CD4-positive, alpha-beta T cell (primary cell): ENCODE data around the gene MARCO. TPM values are rescaled to one million over a fixed set of nuclear protein-coding genes. Genes with fewer than 3 reads are reported as not detected.

Experiments used
- ATAC-seq: fragments of 200-7000 bp; cut with Tn5 transposase; one replicate; pipeline ENCODE4 v1.10.0; 2022; ENCODE audit warnings: mild to moderate bottlenecking; ENCODE audit not compliant: poor library complexity
- CTCF ChIA-PET: fragments of 350-600 bp; sonication (Branson Sonifier 250); formaldehyde crosslinking; loops from one replicate; lab custom pipeline; 2021; ENCODE audit warnings: antibody characterized with exemption, inconsistent platforms; lab: Charles Lee
- POLR2A ChIA-PET: fragments of 350-600 bp; sonication (Branson Sonifier 250); formaldehyde crosslinking; loops from one replicate; lab custom pipeline; 2021; ENCODE audit warnings: antibody characterized with exemption, inconsistent platforms; lab: Charles Lee
- DNase-seq, 14 experiments: peaks; one replicate each; pipeline ENCODE4 v3.0.0-alpha.2; 2013 to 2020; ENCODE audit warnings: mixed read lengths in 2 of 14
- H3K27ac ChIP-seq, 2 donors: one replicate each; pipeline versions ENCODE4 v1.5.1 to v1.7.0; 2013; ENCODE audit warnings: low read length in 2 of 2, low read depth in 1 of 2, mild to moderate bottlenecking in 1 of 2
- H3K27me3 ChIP-seq, 2 experiments: 1 replicate in 1 of 2; 2 replicates in 1 of 2; pipeline versions ENCODE4 v1.6.1 to v1.7.0; 2013; ENCODE audit warnings: low read length in 2 of 2, control low read depth in 1 of 2, mild to moderate bottlenecking in 1 of 2, moderate library complexity in 1 of 2; ENCODE audit not compliant: insufficient read depth in 2 of 2, control insufficient read depth in 1 of 2
- H3K36me3 ChIP-seq: one replicate; pipeline ENCODE4 v1.6.1; 2013; ENCODE audit warnings: low read length, control low read depth; ENCODE audit not compliant: insufficient read depth
- H3K4me1 ChIP-seq: one replicate; pipeline ENCODE4 v1.6.1; 2013; ENCODE audit warnings: low read length, control low read depth; ENCODE audit not compliant: insufficient read depth
- H3K4me3 ChIP-seq: one replicate; pipeline ENCODE4 v1.5.1; 2013; ENCODE audit warnings: mild to moderate bottlenecking, low read length, moderate library complexity
- H3K9me3 ChIP-seq, 2 experiments: 1 replicate in 1 of 2; 2 replicates in 1 of 2; pipeline versions ENCODE4 v1.6.1 to v1.7.0; 2013; ENCODE audit warnings: low read length in 2 of 2, mild to moderate bottlenecking in 2 of 2, control low read depth in 1 of 2, moderate library complexity in 1 of 2; ENCODE audit not compliant: control insufficient read depth in 1 of 2, insufficient read depth in 1 of 2
- H3K27ac Mint-ChIP-seq: one replicate; pipeline ENCODE4 v1.8.0; 2020; ENCODE audit warnings: mixed read lengths
- H3K27me3 Mint-ChIP-seq: one replicate; pipeline ENCODE4 v1.8.0; 2021; ENCODE audit warnings: mixed read lengths
- H3K36me3 Mint-ChIP-seq: one replicate; pipeline ENCODE4 v1.8.0; 2021; ENCODE audit warnings: low read depth, mixed read lengths
- H3K4me1 Mint-ChIP-seq: one replicate; pipeline ENCODE4 v1.8.0; 2021; ENCODE audit warnings: low read depth, mixed read lengths
- H3K4me3 Mint-ChIP-seq: one replicate; pipeline ENCODE4 v1.8.0; 2020; ENCODE audit warnings: mild to moderate bottlenecking, mixed read lengths
- H3K9me3 Mint-ChIP-seq: one replicate; pipeline ENCODE4 v1.8.0; 2020; ENCODE audit warnings: mixed read lengths
- intact Hi-C, 2 experiments: fragments of 100-400 bp; cut with DNase I in 1 of 2; cut with micrococcal nuclease in 1 of 2; formaldehyde crosslinking; loops; one replicate each; pipeline versions ENCODE4 v1.15.1 to v1.9.0; 2023 to 2025; cut with DNase I, micrococcal nuclease
- total RNA-seq, 174 experiments: library from RNA in 2 of 174; stranded (reverse) in 2 of 174; gene quantifications; one replicate each; pipeline ENCODE4 v1.2.3 and lab custom pipeline; 2021 to 2026
- TF ChIP-seq, protein P1 (sequence below): fragments of 200-600 bp; IDR thresholded peaks from one replicate; pipeline ENCODE4 v1.8.0; 2022; ENCODE audit warnings: antibody characterized with exemption, mild to moderate bottlenecking

The MARCO gene
- total RNA-seq, 2 experiments from 2014 or later: 0.22 TPM; not detected in 1

DNA sequence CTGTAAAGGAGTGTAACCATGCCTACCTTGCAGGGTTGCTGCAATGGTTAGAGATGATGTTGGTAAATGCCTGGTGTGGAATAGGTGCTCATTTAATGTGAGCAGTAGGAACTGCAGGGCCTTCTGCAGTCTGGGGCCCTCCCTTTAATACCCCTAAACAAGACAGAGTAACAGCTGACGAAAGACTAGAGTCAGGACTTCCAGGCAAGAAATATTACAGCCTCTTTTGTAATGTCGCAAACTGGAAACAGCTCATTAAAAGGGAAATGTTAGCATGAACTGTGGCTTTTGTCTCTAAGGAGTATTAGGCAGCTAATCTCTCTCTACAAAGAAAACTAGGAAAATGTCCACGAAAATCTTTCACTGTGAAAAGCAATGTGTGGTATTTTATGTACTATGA, 26.0 kb downstream of the MARCO start:
- TF ChIP-seq, protein P1, sequence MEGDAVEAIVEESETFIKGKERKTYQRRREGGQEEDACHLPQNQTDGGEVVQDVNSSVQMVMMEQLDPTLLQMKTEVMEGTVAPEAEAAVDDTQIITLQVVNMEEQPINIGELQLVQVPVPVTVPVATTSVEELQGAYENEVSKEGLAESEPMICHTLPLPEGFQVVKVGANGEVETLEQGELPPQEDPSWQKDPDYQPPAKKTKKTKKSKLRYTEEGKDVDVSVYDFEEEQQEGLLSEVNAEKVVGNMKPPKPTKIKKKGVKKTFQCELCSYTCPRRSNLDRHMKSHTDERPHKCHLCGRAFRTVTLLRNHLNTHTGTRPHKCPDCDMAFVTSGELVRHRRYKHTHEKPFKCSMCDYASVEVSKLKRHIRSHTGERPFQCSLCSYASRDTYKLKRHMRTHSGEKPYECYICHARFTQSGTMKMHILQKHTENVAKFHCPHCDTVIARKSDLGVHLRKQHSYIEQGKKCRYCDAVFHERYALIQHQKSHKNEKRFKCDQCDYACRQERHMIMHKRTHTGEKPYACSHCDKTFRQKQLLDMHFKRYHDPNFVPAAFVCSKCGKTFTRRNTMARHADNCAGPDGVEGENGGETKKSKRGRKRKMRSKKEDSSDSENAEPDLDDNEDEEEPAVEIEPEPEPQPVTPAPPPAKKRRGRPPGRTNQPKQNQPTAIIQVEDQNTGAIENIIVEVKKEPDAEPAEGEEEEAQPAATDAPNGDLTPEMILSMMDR: no peak
- H3K9me3 Mint-ChIP-seq: no peaks in the 10 kb centered on the region
- no peak for ATAC-seq
- no peak overlapping the region for H3K4me3 Mint-ChIP-seq
- Histone ChIP-seq H3K27ac (no peak overlapping the region), H3K27me3 (no peaks in the 10 kb centered on the region), H3K4me3 (no peak overlapping the region), H3K36me3 (no peaks in the 10 kb centered on the region), H3K4me1 (peaks cover 4% of the 10 kb centered on the region), H3K9me3 (peaks cover 0 to 4% of the 10 kb centered on the region in 2 experiments)
- no peaks in the 10 kb centered on the region for H3K36me3 Mint-ChIP-seq
- intact Hi-C loops: no loop called here
- H3K4me1 Mint-ChIP-seq: no peaks in the 10 kb centered on the region
- H3K27me3 Mint-ChIP-seq: peaks cover 10% of the 10 kb centered on the region
- ChIA-PET POLR2A (no interaction called here), CTCF (no interaction called here)
- no peak for DNase-seq
- no peak overlapping the region for H3K27ac Mint-ChIP-seq

DNA sequence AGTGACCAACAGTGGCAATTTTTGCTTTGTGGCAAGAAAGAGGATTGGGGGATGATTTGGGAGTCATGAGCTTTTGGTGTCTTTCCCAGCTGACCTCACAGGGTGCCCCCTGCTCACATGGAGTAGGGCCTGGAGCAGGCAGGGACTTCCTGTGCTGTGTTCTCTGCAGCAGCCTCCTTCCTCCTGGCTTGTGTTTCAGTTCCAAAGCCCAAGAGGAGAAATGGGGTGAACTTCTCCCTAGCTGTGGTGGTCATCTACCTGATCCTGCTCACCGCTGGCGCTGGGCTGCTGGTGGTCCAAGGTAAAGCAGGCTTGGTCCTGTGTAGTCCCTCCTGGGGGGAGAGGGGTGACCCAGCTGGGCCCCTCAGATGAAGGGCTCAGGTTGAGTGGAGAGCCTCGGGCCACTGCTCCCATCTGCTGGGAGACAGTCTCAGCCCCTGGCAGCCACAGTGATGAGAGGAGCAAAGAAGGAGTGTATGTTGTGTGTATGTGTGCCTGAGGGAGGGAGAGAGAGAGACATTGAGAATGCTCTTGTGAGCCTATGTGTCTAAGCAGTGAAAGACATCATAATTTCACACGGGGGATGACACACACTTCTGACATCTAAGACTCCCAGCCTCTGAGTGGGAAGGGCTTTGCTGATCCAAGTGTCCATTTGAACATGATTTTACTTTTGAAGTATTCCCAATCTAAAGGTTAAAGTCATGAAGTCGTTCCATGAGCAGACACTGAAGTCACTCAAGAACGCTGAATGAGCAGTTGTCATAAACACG, 27.2 kb downstream of the MARCO start:
- Histone ChIP-seq H3K9me3 (peaks cover 0 to 5% of the 10 kb centered on the region in 2 experiments), H3K4me1 (peaks cover 4% of the 10 kb centered on the region), H3K27me3 (no peaks in the 10 kb centered on the region), H3K36me3 (no peaks in the 10 kb centered on the region), H3K4me3 (no peak overlapping the region), H3K27ac (no peak overlapping the region)
- Mint-ChIP-seq H3K4me3 (no peak overlapping the region), H3K27ac (no peak overlapping the region), H3K4me1 (no peaks in the 10 kb centered on the region), H3K36me3 (no peaks in the 10 kb centered on the region), H3K9me3 (no peaks in the 10 kb centered on the region), H3K27me3 (peaks cover 21% of the 10 kb centered on the region)
- TF ChIP-seq, protein P1: no peak
- intact Hi-C loops: no loop called here
- POLR2A ChIA-PET: no interaction called here
- DNase-seq: no peak
- ATAC-seq: no peak
- CTCF ChIA-PET: no interaction called here

DNA sequence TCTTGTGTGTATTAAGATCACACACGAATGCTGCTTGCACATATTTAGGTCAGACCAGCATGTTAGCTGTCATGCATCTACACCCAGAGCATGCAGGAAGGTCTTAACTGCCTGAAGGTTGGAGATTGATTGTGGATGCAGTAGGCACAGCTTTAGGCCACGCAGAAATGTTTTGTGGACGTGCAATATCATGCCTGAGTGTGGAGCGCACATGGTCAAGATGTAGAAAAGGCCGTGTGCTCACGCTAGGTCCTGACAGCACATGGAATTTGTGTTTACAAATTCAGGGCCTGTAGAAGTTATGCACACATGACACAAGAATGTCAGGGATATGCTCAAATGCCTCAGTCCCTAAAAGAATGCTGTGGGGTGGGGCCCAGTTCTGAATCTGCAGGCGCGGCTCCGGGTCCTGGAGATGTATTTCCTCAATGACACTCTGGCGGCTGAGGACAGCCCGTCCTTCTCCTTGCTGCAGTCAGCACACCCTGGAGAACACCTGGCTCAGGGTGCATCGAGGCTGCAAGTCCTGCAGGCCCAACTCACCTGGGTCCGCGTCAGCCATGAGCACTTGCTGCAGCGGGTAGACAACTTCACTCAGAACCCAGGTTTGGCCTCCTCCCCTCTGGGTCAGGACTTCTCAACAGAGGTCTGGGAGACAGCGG, 27.9 kb downstream of the MARCO start:
- peaks cover 24% of the 10 kb centered on the region for H3K27me3 Mint-ChIP-seq
- intact Hi-C loops: no loop called here
- ChIA-PET POLR2A (no interaction called here), CTCF (no interaction called here)
- no peak overlapping the region for H3K27ac Mint-ChIP-seq
- DNase-seq (no peak), ATAC-seq (no peak)
- Histone ChIP-seq H3K27ac (no peak overlapping the region), H3K4me3 (no peak overlapping the region), H3K9me3 (peaks cover 0 to 11% of the 10 kb centered on the region in 2 experiments), H3K27me3 (no peaks in the 10 kb centered on the region), H3K36me3 (no peaks in the 10 kb centered on the region), H3K4me1 (peaks cover 4% of the 10 kb centered on the region)
- H3K36me3 Mint-ChIP-seq: no peaks in the 10 kb centered on the region
- TF ChIP-seq, protein P1: no peak
- H3K4me3 Mint-ChIP-seq: no peak overlapping the region
- no peaks in the 10 kb centered on the region for H3K9me3 Mint-ChIP-seq
- H3K4me1 Mint-ChIP-seq: no peaks in the 10 kb centered on the region
